HFF-Myc (cell line): Measurements from ENCODE around the gene SLC16A6.
"Not testable (repeated sequence)": the region's sequence is repeated elsewhere in the genome, so short reads cannot be mapped to it uniquely, and the experiment has no call there.

Source experiments
- DNase-seq: peaks from one replicate; pipeline ENCODE4 v3.0.0-alpha.2; 2011; ENCODE audit warnings: low read depth; ENCODE audit errors: extremely low read depth
- H3K4me3 ChIP-seq: replicated peaks from 2 replicates; pipeline ENCODE4 v1.5.1; 2011; ENCODE audit warnings: low read depth, mild to moderate bottlenecking, control low read depth, low read length
- CTCF ChIP-seq: IDR thresholded peaks from 2 replicates; pipeline ENCODE4 v1.5.1; 2012; ENCODE audit warnings: mild to moderate bottlenecking, low read depth, low read length, control low read depth; ENCODE audit errors: missing control alignments

SLC16A6 gene

GRCh38 chr17:68319410-68320162, 28.7 kb upstream of the SLC16A6 start:
- no peak overlapping the region for H3K4me3 ChIP-seq
- no peak for DNase-seq
- TF ChIP-seq CTCF, result no peak

- no peak overlapping the region for H3K4me3 ChIP-seq
- DNase-seq, result no peak
- TF ChIP-seq CTCF, result no peak
Measured at GRCh38 chr17:68318103-68318991, 27.4 kb upstream of the SLC16A6 start.

- no peak for DNase-seq
- TF ChIP-seq CTCF, result no peak
- no peak overlapping the region for H3K4me3 ChIP-seq
Measured at GRCh38 chr17:68317458-68317857, 26.5 kb upstream of the SLC16A6 start.

GRCh38 chr17:68315930-68316329, 25.0 kb upstream of the SLC16A6 start:
- H3K4me3 ChIP-seq, result no peak overlapping the region
- TF ChIP-seq CTCF, result no peak
- DNase-seq, result no peak

- no peak for DNase-seq
- no peak overlapping the region for H3K4me3 ChIP-seq
- TF ChIP-seq CTCF, result no peak
Measured at GRCh38 chr17:68314916-68315535, 24.1 kb upstream of the SLC16A6 start.

- no peak overlapping the region for H3K4me3 ChIP-seq
- TF ChIP-seq CTCF, result no peak
- no peak for DNase-seq
Measured at GRCh38 chr17:68310152-68310551, 19.2 kb upstream of the SLC16A6 start.

GRCh38 chr17:68309066-68309670, 18.2 kb upstream of the SLC16A6 start:
- H3K4me3 ChIP-seq, DNase-seq: not testable (repeated sequence)

GRCh38 chr17:68308486-68308885, 17.6 kb upstream of the SLC16A6 start:
- not testable (repeated sequence) for DNase-seq, H3K4me3 ChIP-seq
